Activated CD8-positive, alpha-beta memory T cell treated with anti-CD3 and anti-CD28 coated beads, Interleukin-2, amount 50 U/mL, for 4 hours (primary cell): ENCODE data around the gene CTCF.

Experiments used
- DNase-seq: peaks from one replicate; pipeline ENCODE4 v3.0.0-alpha.2; 2020

CTCF gene

GRCh38 chr16:67667817-67668494, 105.6 kb downstream of the CTCF start:
- peak; percentile 75 for DNase-seq

- no peak for DNase-seq
Observed at GRCh38 chr16:67668495-67669157, 106.3 kb downstream of the CTCF start.

- no peak for DNase-seq
Observed at GRCh38 chr16:67669499-67670101, 107.3 kb downstream of the CTCF start.

- DNase-seq, result no peak
Observed at GRCh38 chr16:67672306-67672705, 110.0 kb downstream of the CTCF start.

- peak; percentile 45 for DNase-seq
Observed at GRCh38 chr16:67672739-67673662, 110.7 kb downstream of the CTCF start.

- no peak for DNase-seq
Observed at GRCh38 chr16:67673712-67674580, 111.6 kb downstream of the CTCF start.

GRCh38 chr16:67674851-67675578, 112.7 kb downstream of the CTCF start:
- no peak for DNase-seq

GRCh38 chr16:67675579-67675935, 113.2 kb downstream of the CTCF start:
- DNase-seq, result no peak

GRCh38 chr16:67675999-67676398, 113.7 kb downstream of the CTCF start:
- DNase-seq, result no peak

GRCh38 chr16:67676516-67676915, 114.2 kb downstream of the CTCF start:
- no peak for DNase-seq

- DNase-seq, result no peak
Observed at GRCh38 chr16:67676939-67677338, 114.6 kb downstream of the CTCF start.

GRCh38 chr16:67677712-67678111, 115.4 kb downstream of the CTCF start:
- DNase-seq, result no peak

- no peak for DNase-seq
Observed at GRCh38 chr16:67678354-67679023, 116.2 kb downstream of the CTCF start.

GRCh38 chr16:67679935-67680897, 117.9 kb downstream of the CTCF start:
- DNase-seq, result no peak

GRCh38 chr16:67683767-67684166, 121.4 kb downstream of the CTCF start:
- no peak for DNase-seq

GRCh38 chr16:67685388-67686112, 123.2 kb downstream of the CTCF start:
- DNase-seq, result no peak
